HG03039 (cell line): ENCODE results near the gene SLC9A6.

ENCODE experiments used
- ATAC-seq: cut with Tn5 transposase; IDR thresholded peaks from one replicate; pipeline ENCODE4 v1.9.1; 2021; ENCODE audit warnings: mild to moderate bottlenecking, moderate library complexity; ENCODE audit not compliant: unreplicated experiment

Gene SLC9A6

GRCh38 chrX:135985157-135985972 is at the start of gene SLC9A6:
TSS of gene SLC9A6 (plus strand) at chrX:135985435. CDS start at chrX:135985659, 224 bp downstream.
- peak; percentile 96 for ATAC-seq

- ATAC-seq, result no peak
These were observed 40.7 kb upstream of the SLC9A6 start for GRCh38 chrX:135944486-135944885.

DNA sequence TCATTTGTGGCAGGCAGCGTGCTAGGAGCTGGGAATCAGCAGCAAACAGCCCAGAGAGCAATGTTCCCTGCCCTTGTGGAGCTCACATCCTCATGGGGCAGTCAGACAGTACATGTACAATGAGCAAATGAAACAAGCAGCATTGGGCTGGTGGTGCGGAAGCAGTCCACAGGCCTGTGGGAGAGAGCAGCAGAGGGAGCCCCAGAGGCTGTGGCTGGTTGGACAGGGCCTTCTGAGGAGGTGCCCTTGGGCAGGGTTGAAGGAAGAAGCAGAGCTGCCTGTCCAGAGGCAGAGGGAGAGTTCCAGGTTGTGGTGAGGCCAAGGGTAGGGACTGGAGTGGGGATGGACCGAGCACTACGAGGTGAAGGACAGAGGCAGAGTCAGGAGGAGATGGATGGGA is 33.9 kb upstream of the SLC9A6 start:
- ATAC-seq, result no peak

DNA sequence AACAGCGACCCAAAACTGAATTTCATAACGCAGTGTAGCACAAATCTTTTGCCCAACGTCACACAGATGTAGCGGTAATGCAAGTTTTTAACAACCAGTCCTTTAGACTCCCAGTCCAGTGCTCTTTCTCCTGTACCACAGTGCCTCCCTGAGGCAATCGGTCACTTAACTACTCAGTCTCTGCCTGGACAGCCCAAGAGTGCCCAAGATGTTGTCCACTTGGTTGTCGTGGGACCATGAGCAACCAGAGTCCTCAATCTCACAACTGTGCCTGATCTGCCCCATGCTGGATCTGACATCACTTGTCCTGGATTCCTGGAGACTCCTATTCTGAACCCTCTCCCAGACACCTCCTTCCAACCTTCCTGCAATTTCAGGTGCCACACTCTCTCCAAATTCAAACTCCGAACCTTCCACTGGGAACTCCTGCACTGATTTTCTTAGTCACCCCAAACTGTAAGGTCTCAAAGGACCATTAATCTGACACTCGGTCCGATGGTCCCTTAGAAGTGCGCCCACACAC is 12.1 kb upstream of the SLC9A6 start:
- ATAC-seq, result no peak

DNA sequence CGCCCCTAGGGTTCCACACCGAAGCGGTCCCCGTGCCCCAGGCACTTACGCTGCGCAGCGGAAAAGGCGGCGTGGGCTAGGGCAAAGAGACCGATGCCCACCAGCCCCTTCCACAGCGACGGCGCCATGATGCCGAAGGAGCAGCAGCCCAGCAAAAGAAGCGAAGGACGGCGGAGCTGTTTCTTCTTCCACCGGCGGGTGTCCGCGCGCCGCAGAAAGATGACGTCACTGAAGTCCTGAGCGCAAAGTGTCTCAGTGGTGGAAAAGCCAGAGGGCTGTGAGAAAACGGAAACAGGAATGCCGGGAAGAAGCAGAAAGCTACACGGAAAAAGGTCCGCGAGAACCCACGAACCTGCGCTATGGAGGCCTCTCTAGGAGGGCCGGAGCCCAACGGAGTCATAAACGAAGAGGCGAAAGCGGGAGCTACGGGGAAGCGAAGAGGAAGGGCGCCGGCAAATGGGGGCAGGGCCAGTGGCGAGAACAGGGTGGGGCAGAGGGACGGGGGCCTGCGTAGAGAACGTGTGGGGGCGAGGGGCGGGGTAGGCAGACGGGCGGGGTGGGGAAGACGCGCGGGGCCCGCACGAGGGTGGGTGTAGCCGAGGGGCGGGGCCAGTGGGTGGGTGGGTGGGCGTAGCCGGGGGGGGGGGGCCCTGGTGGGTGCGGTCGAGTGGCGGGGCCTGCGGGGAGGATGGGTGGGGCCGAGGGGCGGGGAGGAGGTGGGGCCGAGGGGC is 11.5 kb upstream of the SLC9A6 start, which contains the start of gene MMGT1:
TSS of gene MMGT1 (minus strand) at position 441 of the 731 bp plus-strand sequence. CDS start at position 128, 313 bp downstream.
- peak; percentile 71 for ATAC-seq

- no peak for ATAC-seq
These were observed 10.9 kb upstream of the SLC9A6 start for GRCh38 chrX:135974279-135974856.

- ATAC-seq, result no peak
These were observed 9.8 kb upstream of the SLC9A6 start for GRCh38 chrX:135975421-135975820.

DNA sequence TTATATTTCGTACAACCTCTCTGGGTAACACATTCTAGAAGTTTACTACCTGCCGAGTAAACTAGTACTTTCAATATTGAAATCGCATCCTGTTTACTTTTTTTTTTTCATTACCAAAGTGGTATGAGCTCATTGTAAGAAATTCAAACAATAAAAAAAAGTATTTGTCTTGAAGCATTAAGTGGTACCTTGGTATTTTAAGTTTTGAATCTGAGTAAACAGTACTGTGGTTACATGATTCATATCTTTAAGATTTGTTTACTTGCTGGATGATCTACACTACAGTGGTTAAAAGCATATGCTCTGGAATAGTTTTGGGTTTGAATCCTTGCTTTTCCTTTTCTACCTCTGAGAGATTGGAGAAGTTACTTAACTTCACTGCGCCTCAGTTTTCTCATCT is 7.6 kb upstream of the SLC9A6 start:
- no peak for ATAC-seq

GRCh38 chrX:135981010-135981409 is 4.2 kb upstream of the SLC9A6 start:
- no peak for ATAC-seq

DNA sequence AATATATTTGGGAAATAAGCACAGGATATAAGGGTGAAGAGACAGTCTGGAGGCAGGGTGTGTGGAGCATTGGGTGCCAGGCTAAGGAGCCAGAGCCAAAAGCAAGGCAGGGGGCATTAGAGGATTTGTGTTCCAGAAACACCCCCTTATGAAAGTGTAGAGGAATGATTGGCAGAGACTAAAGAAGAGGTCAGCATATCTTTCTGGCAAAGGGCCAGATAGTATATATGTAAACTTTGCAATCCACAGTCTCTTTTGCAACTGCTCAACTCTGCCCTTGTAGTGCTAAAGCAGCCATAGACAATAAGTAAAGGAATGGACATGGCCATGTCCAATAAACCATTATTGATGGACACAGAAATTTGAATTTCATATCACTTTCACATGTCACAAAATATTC is 3.6 kb upstream of the SLC9A6 start:
- no peak for ATAC-seq

DNA sequence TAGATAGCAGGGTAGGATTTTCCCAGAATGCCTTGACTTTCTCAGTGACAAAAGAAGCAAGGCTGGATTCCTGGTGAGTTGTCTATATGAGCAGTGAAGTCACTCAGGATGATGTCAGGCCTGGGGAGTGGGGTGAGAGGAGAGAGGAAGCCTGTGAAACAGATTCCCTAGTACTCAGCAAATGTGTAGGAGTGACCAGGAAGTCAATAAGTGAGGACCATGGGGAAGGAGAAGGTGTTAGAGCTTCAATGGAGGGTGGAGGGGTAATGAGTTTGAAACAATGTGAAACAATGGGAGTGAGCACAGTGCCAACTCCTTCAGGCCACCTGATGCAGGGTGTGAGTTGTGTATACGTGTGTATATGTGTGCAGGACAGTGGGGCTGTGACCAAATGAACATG is 2.4 kb upstream of the SLC9A6 start:
- no peak for ATAC-seq

DNA sequence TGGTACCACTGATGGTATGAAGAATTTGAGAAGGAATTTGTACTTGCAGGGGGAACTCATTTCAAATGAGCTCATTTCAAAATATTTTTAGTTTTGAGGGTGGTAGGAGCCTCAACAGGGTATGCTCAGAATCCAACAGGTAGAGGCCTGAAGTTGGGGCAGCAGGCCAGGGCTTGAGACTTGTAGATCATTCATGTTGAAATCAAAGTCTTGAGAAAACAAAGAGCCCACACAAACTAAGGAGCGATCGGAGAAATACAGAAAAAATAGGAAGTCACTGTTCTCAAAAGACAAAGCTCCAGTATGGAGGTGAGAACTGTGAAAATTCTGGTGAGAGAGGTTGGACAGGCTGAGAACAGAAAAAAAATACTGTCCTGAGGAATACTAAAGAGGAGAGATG is 979 bp upstream of the SLC9A6 start:
- no peak for ATAC-seq

DNA sequence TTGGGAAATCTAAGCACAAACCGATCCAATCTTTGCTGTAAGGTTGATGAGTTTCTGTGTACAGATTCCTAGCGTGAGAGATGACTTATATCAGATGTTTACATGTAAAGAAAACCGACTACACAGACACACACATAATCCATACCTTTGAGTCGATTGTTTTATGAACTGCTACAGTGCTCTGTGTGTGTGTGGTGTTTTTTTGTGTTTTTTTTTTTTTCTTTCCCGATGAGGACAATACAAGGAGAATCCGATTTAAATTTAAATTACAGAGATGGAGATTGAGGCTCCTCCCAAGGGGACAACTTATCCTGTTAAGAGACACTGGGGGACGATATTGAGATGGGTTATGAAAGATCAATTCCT is 461 bp upstream of the SLC9A6 start:
- ATAC-seq, result no peak

DNA sequence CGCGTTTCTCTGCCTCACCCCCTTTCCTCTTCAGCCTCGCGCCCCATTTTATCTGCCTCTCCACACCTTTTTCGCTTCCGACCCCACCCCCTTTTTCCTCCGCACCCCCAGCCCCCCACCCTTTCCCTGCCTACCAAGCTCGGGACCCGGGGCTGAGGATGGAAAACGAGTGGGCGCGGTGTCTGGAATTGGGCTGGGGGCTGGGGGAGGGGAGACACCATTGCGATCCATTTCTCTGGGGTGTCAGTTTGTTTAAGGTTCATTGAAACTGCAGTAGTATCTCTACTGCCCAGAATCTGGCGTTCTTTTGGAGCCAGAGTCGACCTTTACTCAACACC is 707 bp downstream of the SLC9A6 start:
- ATAC-seq, result no peak

- ATAC-seq, result no peak
These were observed 3.0 kb downstream of the SLC9A6 start for GRCh38 chrX:135988245-135988644.

DNA sequence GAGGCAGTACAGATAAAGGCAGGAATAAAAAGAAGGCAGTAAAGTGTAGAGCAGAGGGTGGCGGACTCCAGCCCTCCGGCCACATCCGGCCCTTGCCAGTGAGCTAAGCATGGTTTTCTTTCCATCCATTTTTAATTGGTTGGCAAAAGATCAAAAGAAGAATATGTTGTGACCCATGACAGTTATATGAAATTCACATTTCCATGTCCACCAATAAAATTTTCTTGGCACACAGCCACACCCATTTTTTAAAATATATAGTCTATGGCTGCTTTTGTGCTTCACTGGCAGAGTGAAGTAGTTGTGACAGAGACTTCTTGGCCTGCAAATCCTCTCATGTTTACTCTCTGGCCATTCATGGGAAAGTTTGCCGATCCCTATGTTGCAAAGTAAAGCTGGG is 29.8 kb downstream of the SLC9A6 start:
- no peak for ATAC-seq

DNA sequence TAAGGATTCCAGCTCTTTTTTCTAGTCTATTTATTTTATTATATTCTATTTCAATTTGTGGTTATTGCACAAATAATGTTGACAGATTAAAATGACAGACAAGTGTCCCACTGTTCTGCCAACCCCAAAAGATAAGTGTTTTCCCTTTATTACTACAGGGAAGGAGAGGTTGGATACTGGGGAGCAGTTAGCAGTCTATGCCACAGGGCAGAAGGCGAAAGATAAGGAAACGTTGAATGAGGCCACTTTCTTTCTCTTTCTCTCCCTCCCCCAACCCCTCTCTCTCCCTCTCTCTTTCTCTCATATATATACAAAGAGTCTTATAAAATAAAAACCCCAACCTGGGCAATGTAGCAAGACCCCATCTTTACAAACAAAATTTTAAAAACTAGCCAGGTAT is 31.6 kb downstream of the SLC9A6 start:
- ATAC-seq, result no peak

GRCh38 chrX:136019226-136019625 is 34.0 kb downstream of the SLC9A6 start:
- no peak for ATAC-seq

DNA sequence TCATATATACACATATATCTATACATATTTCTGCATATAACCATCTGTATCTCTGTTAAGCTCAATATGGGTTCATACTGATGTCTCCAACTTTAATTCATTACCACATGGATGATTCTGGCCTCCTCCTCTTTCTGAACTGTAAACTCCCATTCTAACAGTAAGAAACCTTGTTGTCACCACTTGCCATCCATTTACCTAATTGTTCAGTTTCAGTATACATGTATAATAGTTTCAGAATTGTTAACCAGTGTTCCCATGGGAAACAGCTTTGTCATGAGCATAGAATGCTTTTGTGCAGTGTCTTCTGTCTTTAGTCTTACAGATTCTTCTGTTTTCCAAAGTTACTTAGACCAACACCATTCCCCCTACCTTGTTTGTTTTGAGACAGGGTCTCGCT is 35.9 kb downstream of the SLC9A6 start:
- ATAC-seq, result peak; percentile 49

DNA sequence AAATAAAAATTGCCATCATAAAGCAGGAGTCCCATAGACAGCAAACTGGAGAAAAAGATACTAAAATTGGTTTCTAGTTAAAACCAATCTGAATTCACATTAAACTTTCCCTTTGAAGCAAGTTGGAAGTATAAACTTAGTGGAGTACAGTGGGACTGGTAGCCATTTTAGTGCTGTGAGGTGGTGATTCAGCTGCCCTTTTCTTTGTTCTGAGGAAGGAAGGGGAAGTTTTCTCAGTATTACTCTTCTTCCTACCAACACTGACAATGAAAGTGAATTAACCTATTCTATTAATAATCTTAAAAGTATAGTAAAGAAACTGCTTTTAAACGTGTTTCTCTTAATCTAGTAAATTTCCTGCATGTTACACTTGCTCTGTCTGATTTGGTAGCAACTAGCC is 36.7 kb downstream of the SLC9A6 start:
- ATAC-seq, result peak; percentile 54

DNA sequence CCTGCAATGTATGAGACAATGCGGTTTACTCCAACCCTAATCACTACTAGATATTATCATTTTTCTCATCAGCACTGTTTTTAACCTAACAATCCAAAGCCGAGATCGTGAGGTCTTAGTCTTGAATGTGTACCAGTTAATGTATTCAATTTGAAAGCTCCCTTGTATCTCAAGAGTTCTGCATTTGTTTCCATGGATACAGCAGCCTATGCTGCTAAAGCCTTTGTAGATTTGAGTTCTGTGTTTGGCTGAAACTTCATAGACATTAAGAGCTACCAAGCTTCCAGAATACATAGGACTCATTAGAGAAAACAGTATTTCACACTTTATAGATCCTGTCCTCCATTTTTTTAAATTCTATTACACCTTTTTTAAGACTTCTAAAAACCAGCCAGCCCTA is 39.9 kb downstream of the SLC9A6 start:
- ATAC-seq, result no peak
